OCI-LY7 (cell line): ENCODE data around the gene NTM. TPM values are rescaled to one million over a fixed set of nuclear protein-coding genes. Genes with fewer than 3 reads are reported as not detected.

Experiments
- BruUV-seq: library from RNA; stranded (reverse); fragments of 400-500 nt; replicated peaks from 2 replicates; lab custom pipeline; 2021; lab: Mats Ljungman, UMichigan
- CTCF ChIA-PET: fragments of 300-600 bp; sonication (Branson Sonifier 250); formaldehyde crosslinking; loops from one replicate; lab custom pipeline; 2022; ENCODE audit warnings: antibody characterized with exemption; ENCODE audit not compliant: unreplicated experiment; lab: Charles Lee
- POLR2A ChIA-PET: fragments of 300-600 bp; sonication (Branson Sonifier 250); formaldehyde crosslinking; loops from one replicate; lab custom pipeline; 2022; ENCODE audit warnings: antibody characterized with exemption; lab: Charles Lee
- DNase-seq: peaks from one replicate; pipeline ENCODE4 v3.0.0-alpha.2; 2015; ENCODE audit warnings: low spot score
- H2AFZ ChIP-seq: fragments of 200-600 bp; sonication (generic), shearing (Covaris generic); 2 replicates; pipeline ENCODE4 v1.6.1; 2014; ENCODE audit warnings: mild to moderate bottlenecking, antibody characterized with exemption, low read length, moderate library complexity
- H3K27ac ChIP-seq: fragments of 200-600 bp; sonication (generic); 2 replicates; pipeline ENCODE4 v1.5.1; 2014; ENCODE audit warnings: mixed run types, low read depth, mild to moderate bottlenecking, moderate library complexity, low read length, inconsistent platforms; ENCODE audit not compliant: poor library complexity, severe bottlenecking
- H3K36me3 ChIP-seq: fragments of 200-600 bp; sonication (generic); 2 replicates; pipeline ENCODE4 v1.6.1; 2014; ENCODE audit warnings: mild to moderate bottlenecking, antibody characterized with exemption, low read length, moderate library complexity, mixed read lengths; ENCODE audit not compliant: insufficient read depth
- H3K4me1 ChIP-seq: fragments of 200-600 bp; sonication (generic); 2 replicates; pipeline ENCODE4 v1.5.1; 2014; ENCODE audit warnings: mild to moderate bottlenecking, low read length; ENCODE audit not compliant: insufficient read depth, poor library complexity, severe bottlenecking
- H3K4me2 ChIP-seq: fragments of 200-600 bp; sonication (generic); 2 replicates; pipeline ENCODE4 v1.6.1; 2014; ENCODE audit warnings: mild to moderate bottlenecking, low read length
- H3K4me3 ChIP-seq: fragments of 200-600 bp; sonication (generic); 2 replicates; pipeline ENCODE4 v1.5.1; 2014; ENCODE audit warnings: mild to moderate bottlenecking, low read depth, low read length; ENCODE audit not compliant: poor library complexity, severe bottlenecking
- H3K79me2 ChIP-seq: fragments of 200-600 bp; sonication (generic); 2 replicates; pipeline ENCODE4 v1.6.1; 2016; ENCODE audit warnings: low read depth, mild to moderate bottlenecking, low read length, moderate library complexity, mixed read lengths; ENCODE audit not compliant: insufficient read depth
- H3K9me2 ChIP-seq: fragments of 200-600 bp; sonication (generic); 2 replicates; pipeline ENCODE4 v1.6.1; 2016; ENCODE audit warnings: mild to moderate bottlenecking, low read length, mixed read lengths; ENCODE audit not compliant: insufficient read depth
- H3K9me3 ChIP-seq: fragments of 200-600 bp; sonication (generic); 2 replicates; pipeline ENCODE4 v1.6.1; 2014; ENCODE audit warnings: mild to moderate bottlenecking, mixed run types, low read length, mixed read lengths
- H4K20me1 ChIP-seq: fragments of 200-600 bp; sonication (generic); 2 replicates; pipeline ENCODE4 v1.6.1; 2014; ENCODE audit warnings: mild to moderate bottlenecking, antibody characterized with exemption, low read length, moderate library complexity, mixed read lengths; ENCODE audit not compliant: insufficient read depth
- CTCF ChIP-seq: fragments of 200-600 bp; sonication (generic); conservative IDR thresholded peaks from 2 replicates; pipeline ENCODE4 v1.5.1; 2014; ENCODE audit warnings: mild to moderate bottlenecking, antibody characterized with exemption, low read length, moderate library complexity, mixed read lengths
- EZH2phosphoT487 ChIP-seq: fragments of 200-600 bp; sonication (generic); IDR thresholded peaks from 2 replicates; pipeline ENCODE4 v1.6.1; 2018; ENCODE audit warnings: low read depth, borderline replicate concordance, mild to moderate bottlenecking, mixed run types, antibody characterized with exemption, low read length, moderate library complexity, mixed read lengths
- intact Hi-C: fragments of 100-400 bp; cut with micrococcal nuclease; formaldehyde crosslinking; loops from one replicate; pipeline ENCODE4 v1.10.0; 2022; ENCODE audit not compliant: unreplicated experiment
- total RNA-seq, 2 experiments: library from RNA; depleted of rRNA in 1 of 2; stranded (reverse); fragments of >200 nt in 1 of 2; shearing (Covaris generic) in 1 of 2; gene quantifications; 2 replicates each; pipeline ENCODE4 v1.2.3, GENCODE V29; 2014 to 2022

The NTM gene
- total RNA-seq, 2 experiments from 2014 or later, result not detected

GRCh38 chr11:132347156-132348090 is 977.0 kb downstream of the NTM start:
- ChIA-PET POLR2A (no interaction called here), CTCF (no interaction called here)
- no peak for TF ChIP-seq CTCF
- no peak for TF ChIP-seq EZH2phosphoT487

GRCh38 chr11:132349811-132350733 is 979.7 kb downstream of the NTM start:
- H3K4me2 ChIP-seq, result no peak overlapping the region
- no peak overlapping the region for H2AFZ ChIP-seq
- H4K20me1 ChIP-seq, result no peaks in the 10 kb centered on the region
- TF ChIP-seq EZH2phosphoT487 (no peak), CTCF (no peak)
- H3K27ac ChIP-seq, result no peak overlapping the region
- no peaks in the 10 kb centered on the region for H3K4me1 ChIP-seq
- H3K79me2 ChIP-seq, result no peaks in the 10 kb centered on the region
- no peaks in the 10 kb centered on the region for H3K36me3 ChIP-seq
- intact Hi-C loops, result no loop called here
- no peaks in the 10 kb centered on the region for H3K9me3 ChIP-seq
- H3K4me3 ChIP-seq, result no peak overlapping the region
- ChIA-PET POLR2A (no interaction called here), CTCF (no interaction called here)
- H3K9me2 ChIP-seq, result no peaks in the 10 kb centered on the region
- no peak for DNase-seq
- BruUV-seq, result no TSS peak

More at GRCh38 chr11:132347156-132348090, 977.0 kb downstream of the NTM start:
- Histone ChIP-seq H3K79me2 (no peaks in the 10 kb centered on the region), H3K4me1 (no peaks in the 10 kb centered on the region), H3K4me2 (no peak overlapping the region), H3K36me3 (no peaks in the 10 kb centered on the region), H2AFZ (no peak overlapping the region), H3K27ac (no peak overlapping the region), H3K4me3 (no peak overlapping the region), H3K9me3 (no peaks in the 10 kb centered on the region), H3K9me2 (no peaks in the 10 kb centered on the region), H4K20me1 (no peaks in the 10 kb centered on the region)
- intact Hi-C loops, result no loop called here
- BruUV-seq, result no TSS peak
- no peak for DNase-seq
